ENCODE results near the gene AP3M1. TPM values are rescaled to one million over a fixed set of nuclear protein-coding genes. Genes with fewer than 3 reads are reported as not detected.
A peak's percentile ranks its signal among the peaks of the same experiment; 100 is the strongest.

The AP3M1 gene
- total RNA-seq, 4 donors from 2014 or later, result 28.9 to 35.2 (median 32.4) TPM

DNA sequence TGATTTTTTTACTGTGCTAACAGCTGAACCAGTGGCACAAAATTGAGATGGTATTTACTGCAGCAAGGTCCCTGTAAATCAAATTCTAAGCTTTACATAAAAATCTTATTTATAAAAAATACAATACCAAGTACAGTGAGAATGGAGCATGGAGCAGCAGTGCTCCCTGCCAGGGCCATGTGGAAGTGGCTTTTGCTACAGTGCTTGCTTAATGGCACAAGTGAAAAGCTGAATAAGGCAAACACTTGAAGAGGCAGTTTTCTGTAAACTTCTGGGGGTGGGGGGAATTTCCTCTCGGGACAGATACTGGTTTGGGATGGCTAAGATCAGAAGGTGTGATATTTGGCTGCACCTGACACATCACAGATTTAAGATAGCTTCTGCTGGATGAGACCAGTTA, 27.5 kb downstream of the AP3M1 start:
- intact Hi-C loops (cut with DNase I), result no loop called here
- TF ChIP-seq, protein P1, sequence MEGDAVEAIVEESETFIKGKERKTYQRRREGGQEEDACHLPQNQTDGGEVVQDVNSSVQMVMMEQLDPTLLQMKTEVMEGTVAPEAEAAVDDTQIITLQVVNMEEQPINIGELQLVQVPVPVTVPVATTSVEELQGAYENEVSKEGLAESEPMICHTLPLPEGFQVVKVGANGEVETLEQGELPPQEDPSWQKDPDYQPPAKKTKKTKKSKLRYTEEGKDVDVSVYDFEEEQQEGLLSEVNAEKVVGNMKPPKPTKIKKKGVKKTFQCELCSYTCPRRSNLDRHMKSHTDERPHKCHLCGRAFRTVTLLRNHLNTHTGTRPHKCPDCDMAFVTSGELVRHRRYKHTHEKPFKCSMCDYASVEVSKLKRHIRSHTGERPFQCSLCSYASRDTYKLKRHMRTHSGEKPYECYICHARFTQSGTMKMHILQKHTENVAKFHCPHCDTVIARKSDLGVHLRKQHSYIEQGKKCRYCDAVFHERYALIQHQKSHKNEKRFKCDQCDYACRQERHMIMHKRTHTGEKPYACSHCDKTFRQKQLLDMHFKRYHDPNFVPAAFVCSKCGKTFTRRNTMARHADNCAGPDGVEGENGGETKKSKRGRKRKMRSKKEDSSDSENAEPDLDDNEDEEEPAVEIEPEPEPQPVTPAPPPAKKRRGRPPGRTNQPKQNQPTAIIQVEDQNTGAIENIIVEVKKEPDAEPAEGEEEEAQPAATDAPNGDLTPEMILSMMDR (IDR thresholded peaks at IDR 0.05), result no peak
- TF ChIP-seq POLR2A (IDR thresholded peaks at IDR 0.05), result no peak

DNA sequence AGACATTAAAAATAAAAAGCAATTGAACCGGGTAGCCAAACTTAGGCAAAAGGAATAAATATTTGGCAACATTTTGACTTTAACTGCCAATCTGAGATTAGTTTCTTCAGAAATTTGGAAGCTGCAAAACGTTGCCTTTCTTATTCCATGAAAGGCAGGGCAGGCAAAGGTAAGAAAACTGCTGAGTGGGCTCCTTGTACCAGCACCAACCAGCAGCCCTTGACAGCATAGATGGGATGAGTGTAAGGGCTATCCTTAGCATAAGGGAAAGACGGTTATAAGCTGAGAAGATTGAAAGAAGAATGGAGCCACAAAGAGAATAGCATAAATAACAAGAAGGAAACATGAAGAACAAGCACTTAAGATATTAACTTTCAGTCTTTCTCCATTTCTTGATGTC, 28.6 kb downstream of the AP3M1 start:
- H3K27ac ChIP-seq, result no peak overlapping the region
- no peak overlapping the region for H3K4me3 ChIP-seq (replicated peaks in 1 of 3)
- H3K36me3 ChIP-seq, result peaks cover 25 to 27% of the 10 kb centered on the region in 2 donors
- DNase-seq, result no peak
- H3K9me3 ChIP-seq, result no peaks in the 10 kb centered on the region
- no peaks in the 10 kb centered on the region for H3K27me3 ChIP-seq
- peaks cover 0 to 15% of the 10 kb centered on the region in 2 donors for H3K4me1 ChIP-seq
- no peak for TF ChIP-seq POLR2A (IDR thresholded peaks at IDR 0.05)
- TF ChIP-seq, protein P1 (IDR thresholded peaks at IDR 0.05), result no peak
- 66 to 77% methylated on average over 3 of the region's 3 CpGs for WGBS, 2 donors
- intact Hi-C loops (cut with DNase I), result no loop called here

More for the DNA sequence above, 27.5 kb downstream of the AP3M1 start:
- 0 to 10% methylated on average over 1 of the region's 1 CpG for WGBS, 2 donors
- Histone ChIP-seq H3K4me1 (peaks cover 0 to 15% of the 10 kb centered on the region in 2 donors), H3K4me3 (replicated peaks in 1 of 3) (no peak overlapping the region), H3K36me3 (peaks cover 28 to 30% of the 10 kb centered on the region in 2 donors), H3K27ac (no peak overlapping the region), H3K27me3 (no peaks in the 10 kb centered on the region), H3K9me3 (no peaks in the 10 kb centered on the region)
- DNase-seq, result no peak

GRCh38 chr10:74121368-74121767, 29.3 kb downstream of the AP3M1 start:
- H3K36me3 ChIP-seq, result peaks cover 25 to 30% of the 10 kb centered on the region in 2 donors
- 83 to 96% methylated on average over 1 of the region's 1 CpG for WGBS, 2 donors
- intact Hi-C loops (cut with DNase I), result no loop called here

DNA sequence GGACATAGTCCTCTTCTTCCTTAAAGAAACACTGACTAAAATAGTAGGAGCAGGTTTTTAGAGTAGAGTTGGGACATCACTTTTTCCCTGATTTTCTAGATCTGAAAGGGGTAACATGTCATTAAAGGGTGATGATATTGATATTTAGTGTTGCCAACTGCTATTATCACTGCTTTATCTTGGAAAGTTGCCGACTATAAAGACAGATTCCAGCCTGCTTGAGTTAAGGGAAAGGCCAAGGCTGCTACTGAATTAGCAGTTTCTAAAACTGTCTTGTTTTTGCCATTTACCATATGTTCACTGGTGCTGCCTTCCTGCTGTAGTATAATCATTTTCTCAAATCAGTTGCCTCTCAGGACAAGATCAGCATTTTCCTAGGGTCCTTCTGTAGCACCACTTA, 29.7 kb downstream of the AP3M1 start:
- TF ChIP-seq POLR2A (IDR thresholded peaks at IDR 0.05), result no peak
- TF ChIP-seq, protein P1 (IDR thresholded peaks at IDR 0.05), result no peak
- Histone ChIP-seq H3K36me3 (peaks cover 24 to 35% of the 10 kb centered on the region in 2 donors), H3K4me1 (peaks cover 0 to 15% of the 10 kb centered on the region in 2 donors), H3K27me3 (no peaks in the 10 kb centered on the region), H3K9me3 (no peaks in the 10 kb centered on the region), H3K27ac (no peak overlapping the region), H3K4me3 (replicated peaks in 1 of 3) (no peak overlapping the region)
- intact Hi-C loops (cut with DNase I), result no loop called here
- WGBS, 2 donors, result 66 to 75% methylated on average over 1 of the region's 1 CpG
- DNase-seq, result no peak

More at GRCh38 chr10:74121368-74121767, 29.3 kb downstream of the AP3M1 start:
- H3K9me3 ChIP-seq, result no peaks in the 10 kb centered on the region
- no peak for DNase-seq
- peaks cover 0 to 15% of the 10 kb centered on the region in 2 donors for H3K4me1 ChIP-seq
- no peak overlapping the region for H3K4me3 ChIP-seq (replicated peaks in 1 of 3)
- no peak overlapping the region for H3K27ac ChIP-seq
- H3K27me3 ChIP-seq, result no peaks in the 10 kb centered on the region
- TF ChIP-seq, protein P1 (IDR thresholded peaks at IDR 0.05), result no peak
- TF ChIP-seq POLR2A (IDR thresholded peaks at IDR 0.05), result no peak

DNA sequence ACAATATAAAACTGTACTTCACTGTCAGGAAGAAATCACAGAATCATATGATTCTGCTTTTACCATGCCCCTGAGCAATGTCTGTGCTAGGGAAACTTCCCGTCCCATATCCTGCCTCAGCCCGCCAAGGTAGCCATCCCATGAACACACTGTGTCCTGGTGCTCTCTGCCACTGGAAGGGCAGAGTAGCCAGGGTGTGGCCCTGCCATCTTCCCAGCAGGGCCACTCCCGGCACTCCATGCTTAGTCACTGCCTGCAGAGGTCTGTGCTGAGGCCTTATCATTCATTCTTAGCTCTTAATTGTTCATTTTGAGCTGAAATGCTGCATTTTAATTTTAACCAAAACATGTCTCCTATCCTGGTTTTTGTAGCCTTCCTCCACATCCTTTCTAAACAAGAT, 31.8 kb downstream of the AP3M1 start:
- 84 to 93% methylated on average over 3 of the region's 3 CpGs for WGBS, 2 donors
- Histone ChIP-seq H3K4me3 (replicated peaks in 1 of 3) (no peak overlapping the region), H3K4me1 (peaks cover 14 to 28% of the 10 kb centered on the region in 2 donors), H3K27ac (peak overlapping the region in 1 of 3 donors; percentile 45), H3K36me3 (peaks cover 25 to 43% of the 10 kb centered on the region in 2 donors), H3K27me3 (no peaks in the 10 kb centered on the region), H3K9me3 (no peaks in the 10 kb centered on the region)
- intact Hi-C loops (cut with DNase I), result no loop called here
- DNase-seq, result no peak
- no peak for TF ChIP-seq POLR2A (IDR thresholded peaks at IDR 0.05)
- TF ChIP-seq, protein P1 (IDR thresholded peaks at IDR 0.05), result no peak

All from thyroid gland (tissue), 4 donors.